Skeletal muscle tissue (tissue), 4 donors: ENCODE data around the gene IBA57. TPM values are rescaled to one million over a fixed set of nuclear protein-coding genes. Genes with fewer than 3 reads are reported as not detected.
"Not testable (repeated sequence)": the region's sequence is repeated elsewhere in the genome, so short reads cannot be mapped to it uniquely, and the experiment has no call there.

Source experiments
- H3K27ac ChIP-seq: one replicate; pipeline ENCODE4 v1.7.0; 2013; ENCODE audit warnings: mild to moderate bottlenecking, low read depth, low read length, inconsistent platforms
- H3K27me3 ChIP-seq, 3 donors: one replicate each; pipeline ENCODE4 v1.7.0; 2013; ENCODE audit warnings: low read length in 3 of 3; ENCODE audit not compliant: control insufficient read depth in 3 of 3, insufficient read depth in 3 of 3
- H3K36me3 ChIP-seq, 3 donors: one replicate each; pipeline ENCODE4 v1.7.0; 2013; ENCODE audit warnings: low read length in 3 of 3; ENCODE audit not compliant: control insufficient read depth in 3 of 3, insufficient read depth in 3 of 3
- H3K4me1 ChIP-seq, 3 donors: one replicate each; pipeline ENCODE4 v1.7.0; 2013; ENCODE audit warnings: low read length in 3 of 3, mild to moderate bottlenecking in 3 of 3; ENCODE audit not compliant: control insufficient read depth in 3 of 3, insufficient read depth in 3 of 3
- H3K4me3 ChIP-seq, 3 donors: one replicate each; pipeline ENCODE4 v1.7.0; 2013; ENCODE audit warnings: low read length in 3 of 3
- H3K9ac ChIP-seq, 3 donors: one replicate each; pipeline ENCODE4 v1.7.0; 2013; ENCODE audit warnings: low read length in 3 of 3, mild to moderate bottlenecking in 3 of 3, moderate library complexity in 2 of 3, low read depth in 1 of 3
- H3K9me3 ChIP-seq, 3 donors: one replicate each; pipeline ENCODE4 v1.7.0; 2013; ENCODE audit warnings: low read length in 3 of 3; ENCODE audit not compliant: control insufficient read depth in 3 of 3
- total RNA-seq: library from RNA; depleted of rRNA; stranded (reverse); fragments of >200 nt; gene quantifications from one replicate; pipeline ENCODE4 v1.2.3, GENCODE V29; 2014
- donor health status: Osteomylitis.

The IBA57 gene
- total RNA-seq, 1 donor from 2014 or later = 3.1 TPM

DNA sequence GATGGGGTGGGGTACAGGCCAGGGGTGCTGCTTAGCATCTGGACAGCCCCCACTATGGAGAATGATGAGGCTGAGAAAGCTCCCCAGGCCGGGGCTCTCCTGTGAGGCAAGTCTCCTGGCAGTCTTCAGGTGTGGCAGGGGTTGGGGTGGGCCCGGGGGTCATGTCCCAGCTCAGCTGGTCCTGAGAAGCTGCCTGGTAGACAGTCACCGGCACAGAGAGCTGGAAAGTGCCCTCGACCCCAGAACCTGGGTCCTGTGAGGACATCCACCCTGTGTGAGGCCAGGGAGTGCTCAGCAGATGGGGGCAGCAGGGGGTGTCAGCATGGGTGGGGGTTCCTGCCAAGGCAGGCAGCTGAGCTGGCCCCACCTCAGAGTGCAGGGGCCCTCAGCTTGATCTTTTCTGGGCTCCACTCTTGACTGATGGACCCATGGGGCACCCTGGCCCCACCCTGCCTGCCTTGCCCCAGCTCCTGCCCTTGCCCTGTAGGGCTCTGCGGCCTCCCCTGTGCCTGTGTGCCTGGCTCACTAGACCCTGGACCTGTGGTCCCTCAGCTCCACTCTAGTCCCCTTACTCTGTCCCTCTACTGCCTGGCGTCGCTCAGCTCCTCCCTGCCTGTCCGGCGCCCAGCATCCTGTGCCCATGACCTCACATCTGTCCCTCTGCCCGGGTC is 5.8 kb downstream of the IBA57 start:
- Histone ChIP-seq H3K36me3 (peaks cover 8 to 11% (median 8%) of the 10 kb centered on the region in 3 donors), H3K27ac (no peak overlapping the region), H3K9me3 (no peaks in the 10 kb centered on the region), H3K4me1 (peaks cover 7 to 25% (median 19%) of the 10 kb centered on the region in 3 donors), H3K27me3 (no peaks in the 10 kb centered on the region), H3K9ac (no peak overlapping the region), H3K4me3 (no peak overlapping the region)

DNA sequence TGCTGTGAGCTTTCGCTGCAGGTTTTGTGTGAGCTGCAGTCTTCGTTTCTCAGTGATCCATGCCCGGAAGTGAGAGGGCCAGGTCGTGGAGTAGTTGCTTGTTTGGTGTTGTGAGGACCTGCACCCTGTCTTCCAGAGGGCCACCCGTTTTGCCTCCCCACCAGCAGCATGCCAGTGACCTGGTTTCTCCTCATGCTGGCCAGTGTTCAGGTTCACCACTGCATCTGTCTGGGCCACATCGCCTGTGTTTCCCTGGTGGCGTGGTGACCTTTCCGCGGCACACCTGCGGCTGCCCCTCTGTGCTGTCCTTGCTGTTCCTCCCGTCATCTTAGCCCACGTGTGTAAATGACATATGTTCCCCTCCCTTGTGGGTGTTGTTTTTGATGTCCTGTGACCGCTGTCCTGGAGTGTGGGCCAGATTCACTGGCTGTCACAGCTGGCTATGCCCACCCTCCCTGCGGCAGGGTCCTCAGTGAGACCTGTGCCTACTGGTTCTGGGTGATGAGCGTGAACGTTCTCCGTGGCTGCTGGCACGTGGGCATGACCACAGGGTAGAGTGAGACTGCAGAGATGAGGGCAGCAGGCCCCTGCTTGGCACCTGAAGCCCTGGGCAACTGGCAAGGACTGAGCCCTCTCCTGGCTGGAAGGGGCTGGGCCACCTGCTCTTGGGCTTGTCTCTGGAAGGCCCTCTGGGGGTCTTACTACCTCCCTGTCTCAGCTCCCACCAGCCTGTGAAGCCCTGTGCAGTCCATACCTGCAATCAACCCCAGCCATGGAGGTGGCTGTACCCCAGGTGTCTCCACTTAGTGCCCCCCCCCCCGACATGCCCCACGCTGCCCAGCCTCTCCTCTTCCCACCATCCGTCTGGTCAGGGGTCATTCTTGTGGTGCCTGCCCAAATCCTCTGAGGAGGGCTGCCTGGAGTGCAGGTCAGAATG is 7.3 kb downstream of the IBA57 start:
- Histone ChIP-seq H3K4me3 (no peak overlapping the region), H3K27me3 (no peaks in the 10 kb centered on the region), H3K9me3 (no peaks in the 10 kb centered on the region), H3K36me3 (peaks cover 8 to 11% (median 8%) of the 10 kb centered on the region in 3 donors), H3K4me1 (peaks cover 0 to 18% (median 11%) of the 10 kb centered on the region in 3 donors), H3K9ac (peak overlapping the region in 1 of 3 donors; percentile 54), H3K27ac (no peak overlapping the region)

DNA sequence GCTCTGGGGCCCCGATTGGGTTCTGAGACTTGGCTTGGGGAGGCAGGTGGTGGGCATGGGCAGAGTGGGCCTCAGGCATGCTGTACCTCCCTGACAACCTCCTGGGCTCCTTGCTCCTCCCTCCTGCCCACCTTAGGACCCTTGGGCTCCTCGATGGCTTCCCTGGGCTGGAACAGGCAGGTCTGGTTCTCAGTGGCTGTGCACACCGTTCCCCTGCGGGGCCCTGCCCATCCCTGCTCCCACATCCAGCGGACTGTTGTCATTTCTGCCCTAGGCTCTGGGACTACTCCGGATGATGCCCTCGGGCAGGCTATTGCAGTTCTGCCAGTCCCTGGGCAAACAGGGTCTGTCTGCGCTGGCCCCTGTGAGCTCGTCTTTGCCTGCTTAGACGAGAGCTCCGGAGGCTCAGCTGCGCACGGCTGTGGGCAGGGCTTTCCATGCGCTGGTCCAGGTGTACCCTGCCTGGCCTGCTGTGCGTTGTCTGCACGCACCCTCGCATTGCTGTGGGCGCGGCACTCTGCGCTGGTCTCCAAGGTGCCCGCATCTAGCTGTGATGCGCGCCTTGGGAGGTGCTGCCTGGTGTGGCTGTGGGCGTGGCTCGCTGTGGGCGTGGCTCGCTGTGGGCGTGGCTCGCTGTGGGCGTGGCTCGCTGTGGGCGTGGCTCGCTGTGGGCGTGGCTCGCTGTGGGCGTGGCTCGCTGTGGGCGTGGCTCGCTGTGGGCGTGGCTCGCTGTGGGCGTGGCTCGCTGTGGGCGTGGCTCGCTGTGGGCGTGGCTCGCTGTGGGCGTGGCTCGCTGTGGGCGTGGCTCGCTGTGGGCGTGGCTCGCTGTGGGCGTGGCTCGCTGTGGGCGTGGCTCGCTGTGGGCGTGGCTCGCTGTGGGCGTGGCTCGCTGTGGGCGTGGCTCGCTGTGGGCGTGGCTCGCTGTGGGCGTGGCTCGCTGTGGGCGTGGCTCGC is 8.2 kb downstream of the IBA57 start:
- H3K27ac ChIP-seq, H3K27me3 ChIP-seq, H3K9me3 ChIP-seq, H3K4me3 ChIP-seq: not testable (repeated sequence)
- Histone ChIP-seq H3K4me1 (peaks cover 0 to 18% (median 11%) of the 10 kb centered on the region in 3 donors), H3K36me3 (peaks cover 8 to 11% (median 8%) of the 10 kb centered on the region in 3 donors), H3K9ac (peak overlapping the region in 1 of 3 donors; percentile 8)

DNA sequence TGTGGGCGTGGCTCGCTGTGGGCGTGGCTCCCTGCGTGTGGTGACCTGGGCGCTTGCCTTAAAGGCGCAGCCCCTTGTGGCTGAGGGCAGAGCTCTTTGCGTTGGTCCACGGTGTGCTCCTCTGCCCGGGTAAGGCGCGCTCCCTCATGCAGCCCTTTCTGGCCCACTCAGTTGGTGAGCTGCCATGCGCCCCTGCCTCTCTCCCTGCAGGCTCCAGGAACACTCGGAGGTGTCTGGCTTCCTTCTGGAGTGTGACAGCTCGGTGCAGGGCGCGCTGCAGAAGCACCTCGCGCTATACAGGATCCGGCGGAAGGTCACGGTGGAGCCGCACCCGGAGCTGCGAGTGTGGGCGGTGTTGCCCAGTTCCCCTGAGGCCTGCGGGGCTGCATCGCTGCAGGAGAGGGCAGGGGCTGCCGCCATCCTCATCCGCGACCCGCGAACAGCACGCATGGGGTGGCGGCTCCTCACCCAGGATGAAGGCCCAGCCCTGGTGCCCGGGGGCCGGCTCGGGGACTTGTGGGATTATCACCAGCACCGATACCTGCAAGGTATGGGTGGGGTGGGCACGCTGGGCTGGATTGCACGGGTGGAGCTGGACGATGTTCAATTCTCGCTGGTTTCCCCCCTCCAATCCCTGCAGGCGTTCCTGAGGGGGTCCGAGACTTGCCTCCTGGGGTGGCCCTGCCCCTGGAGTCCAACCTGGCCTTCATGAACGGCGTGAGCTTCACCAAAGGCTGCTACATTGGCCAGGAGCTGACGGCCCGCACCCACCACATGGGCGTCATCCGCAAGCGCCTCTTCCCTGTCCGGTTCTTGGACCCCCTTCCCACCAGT is 9.1 kb downstream of the IBA57 start:
- Histone ChIP-seq H3K4me3 (no peak overlapping the region), H3K36me3 (peaks cover 8 to 11% (median 8%) of the 10 kb centered on the region in 3 donors), H3K4me1 (peaks cover 0 to 15% (median 11%) of the 10 kb centered on the region in 3 donors), H3K9me3 (no peaks in the 10 kb centered on the region), H3K27ac (no peak overlapping the region), H3K27me3 (no peaks in the 10 kb centered on the region), H3K9ac (no peak overlapping the region)

DNA sequence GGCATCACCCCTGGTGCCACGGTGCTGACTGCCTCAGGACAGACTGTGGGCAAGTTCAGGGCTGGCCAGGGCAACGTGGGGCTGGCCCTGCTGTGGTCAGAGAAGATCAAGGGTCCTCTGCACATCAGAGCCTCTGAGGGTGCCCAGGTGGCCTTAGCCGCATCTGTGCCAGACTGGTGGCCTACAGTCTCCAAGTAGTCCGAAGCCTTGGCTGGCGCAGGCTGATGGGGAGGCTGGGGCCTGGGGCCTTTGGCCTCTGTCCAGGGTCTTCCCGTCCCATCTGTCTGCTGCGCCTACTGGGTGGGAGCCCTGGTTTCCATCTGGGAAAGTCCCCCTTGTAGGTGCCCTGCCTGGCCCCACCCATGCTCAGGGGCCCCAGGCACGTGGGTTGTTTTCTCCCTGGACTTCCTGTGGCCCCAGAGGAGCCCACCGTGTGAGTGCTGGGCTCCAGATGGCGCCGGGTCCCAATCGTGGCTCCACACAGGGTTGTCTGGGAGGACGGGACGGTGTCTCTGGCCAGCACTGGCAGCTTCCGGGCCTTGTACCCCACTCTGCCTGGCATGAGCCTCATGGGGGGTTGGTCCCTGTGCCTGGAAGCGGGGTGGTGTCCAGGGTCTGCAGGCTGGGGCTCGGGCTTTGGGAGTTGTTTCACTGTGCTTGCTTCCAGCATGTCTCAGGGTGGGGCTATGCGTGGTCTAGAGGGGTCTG is 9.9 kb downstream of the IBA57 start:
- Histone ChIP-seq H3K9ac (no peak overlapping the region), H3K9me3 (no peaks in the 10 kb centered on the region), H3K27me3 (no peaks in the 10 kb centered on the region), H3K36me3 (peaks cover 8 to 11% (median 8%) of the 10 kb centered on the region in 3 donors), H3K4me3 (no peak overlapping the region), H3K27ac (no peak overlapping the region), H3K4me1 (peaks cover 0 to 15% (median 11%) of the 10 kb centered on the region in 3 donors)

DNA sequence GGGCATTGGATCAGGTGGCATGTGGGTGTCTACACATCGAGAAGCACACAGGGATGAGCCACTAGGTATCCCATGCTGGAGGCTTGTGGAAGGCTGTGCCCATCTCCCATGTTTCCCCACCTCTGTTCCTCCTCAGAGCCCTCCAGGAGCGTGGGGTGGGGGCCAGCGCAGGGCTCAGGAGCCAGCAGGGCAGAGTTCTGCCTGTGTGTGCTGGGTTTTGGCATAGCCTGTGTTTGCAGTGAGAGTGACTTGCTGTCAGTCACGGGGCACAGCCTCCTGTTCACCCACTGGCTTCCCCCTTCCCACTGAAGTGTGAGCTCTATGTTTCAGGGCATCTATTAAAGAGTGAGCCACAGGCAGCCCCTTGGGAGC is 10.4 kb downstream of the IBA57 start:
- Histone ChIP-seq H3K9ac (no peak overlapping the region), H3K27me3 (no peaks in the 10 kb centered on the region), H3K27ac (no peak overlapping the region), H3K36me3 (peaks cover 8 to 11% (median 8%) of the 10 kb centered on the region in 3 donors), H3K4me1 (peaks cover under 1 to 18% (median 12%) of the 10 kb centered on the region in 3 donors), H3K4me3 (no peak overlapping the region), H3K9me3 (no peaks in the 10 kb centered on the region)

DNA sequence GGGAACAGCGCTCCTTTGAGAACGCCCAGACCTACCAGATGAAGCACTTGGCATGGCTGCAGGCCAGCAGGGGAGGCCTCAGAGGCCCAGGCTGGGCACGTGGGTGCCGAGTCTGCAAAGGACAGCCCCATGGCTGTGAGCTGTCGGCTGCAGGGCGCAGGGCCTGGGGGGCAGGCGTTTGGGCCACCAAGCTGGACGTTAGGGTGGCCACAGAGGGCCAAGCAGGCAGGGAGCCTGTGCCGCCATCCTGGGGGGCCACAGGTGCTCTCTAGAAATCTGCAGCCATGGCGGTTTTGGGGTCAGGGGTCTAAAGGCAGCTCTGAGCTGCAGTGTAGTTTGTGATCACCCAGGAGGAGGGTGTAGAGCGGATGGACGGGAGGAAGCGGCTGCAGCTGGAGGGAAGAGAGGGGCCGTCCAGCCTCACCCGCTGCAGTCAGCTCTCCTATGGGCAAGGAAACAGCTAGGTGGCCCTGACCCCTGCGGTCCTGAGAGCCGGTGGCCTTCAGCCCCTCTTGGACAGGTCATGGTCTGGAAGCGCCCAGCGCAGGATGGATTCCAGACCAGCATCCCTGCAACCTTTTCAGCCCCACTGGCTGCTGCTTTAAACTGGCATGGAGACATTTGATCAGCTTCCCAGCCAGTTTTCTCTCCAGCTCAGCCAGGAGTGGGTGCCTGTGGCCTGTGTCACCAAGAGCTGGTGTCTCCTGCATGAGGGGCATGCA is 11.0 kb downstream of the IBA57 start:
- no peaks in the 10 kb centered on the region for H3K27me3 ChIP-seq
- peaks cover 8 to 11% (median 8%) of the 10 kb centered on the region in 3 donors for H3K36me3 ChIP-seq
- no peak overlapping the region for H3K27ac ChIP-seq
- H3K4me3 ChIP-seq = no peak overlapping the region
- H3K9me3 ChIP-seq = no peaks in the 10 kb centered on the region
- H3K9ac ChIP-seq = no peak overlapping the region
- H3K4me1 ChIP-seq = peaks cover 7 to 24% (median 17%) of the 10 kb centered on the region in 3 donors

DNA sequence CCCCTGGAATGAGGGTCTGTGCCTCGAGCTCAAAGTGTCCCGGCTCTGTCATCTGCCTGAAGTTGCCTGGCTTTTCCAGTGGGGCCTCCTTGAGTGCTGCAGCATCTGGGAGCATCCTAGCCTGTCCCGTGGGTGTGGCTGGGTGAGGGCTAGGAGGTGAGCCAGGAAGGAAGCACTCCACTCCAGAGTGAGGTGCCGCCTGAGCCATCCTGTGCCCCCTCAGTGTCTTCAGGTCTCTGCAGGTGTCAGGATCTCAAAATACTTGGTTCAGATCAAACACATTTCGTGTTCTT is 11.5 kb downstream of the IBA57 start:
- H3K9me3 ChIP-seq = no peaks in the 10 kb centered on the region
- peaks cover 11 to 29% (median 20%) of the 10 kb centered on the region in 3 donors for H3K4me1 ChIP-seq
- H3K27me3 ChIP-seq = no peaks in the 10 kb centered on the region
- no peak overlapping the region for H3K27ac ChIP-seq
- no peak overlapping the region for H3K4me3 ChIP-seq
- peaks cover 8 to 11% (median 8%) of the 10 kb centered on the region in 3 donors for H3K36me3 ChIP-seq
- no peak overlapping the region for H3K9ac ChIP-seq
